A549 (cell line): ENCODE measurements around the gene MRPL20. TPM values are rescaled to one million over a fixed set of nuclear protein-coding genes. Genes with fewer than 3 reads are reported as not detected.
A peak's percentile ranks its signal among the peaks of the same experiment; 100 is the strongest.
"Not testable (repeated sequence)": the region's sequence is repeated elsewhere in the genome, so short reads cannot be mapped to it uniquely, and the experiment has no call there.

Experiments
- ATAC-seq, 2 experiments: fragments of 200-7000 bp in 1 of 2; fragments of >200 bp in 1 of 2; cut with Nextera tagmentation in 1 of 2; cut with Tn5 transposase in 1 of 2; 3 replicates each; pipeline versions ENCODE4 v1.8.0 to v1.9.1; 2018 to 2020; ENCODE audit warnings: mild to moderate bottlenecking in 1 of 2, moderate library complexity in 1 of 2
- CTCF ChIA-PET: fragments of 300-600 bp; sonication (Branson Sonifier 250); formaldehyde crosslinking; extraction: SDS; loops from one replicate; lab custom pipeline; 2021; ENCODE audit warnings: antibody characterized with exemption, inconsistent platforms; lab: Yijun Ruan, JAX
- POLR2A ChIA-PET: fragments of 350-600 bp; formaldehyde crosslinking; extraction: SDS; loops from one replicate; lab custom pipeline; 2021; ENCODE audit warnings: antibody characterized with exemption, inconsistent platforms; lab: Yijun Ruan, JAX
- DNase-seq, 2 experiments: peaks; one replicate each; pipeline versions ENCODE4 v3.0.0 to v3.0.0-alpha.2; 2011 to 2016; ENCODE audit warnings: low read depth in 1 of 2, low spot score in 1 of 2
- FAIRE-seq: peaks from 2 replicates; lab custom pipeline; 2011; peaks lifted over from hg19 to GRCh38; lab: Jason Lieb, UNC
- H3K27ac ChIP-seq, 2 experiments: fragments of >200 bp; sonication (Bioruptor Twin); formaldehyde crosslinking; 3 replicates each; pipeline ENCODE4 v1.5.1; 2016 to 2017
- H3K4me1 ChIP-seq: fragments of >200 bp; sonication (Bioruptor Twin); formaldehyde crosslinking; 3 replicates; pipeline ENCODE4 v1.6.1; 2016
- H3K4me2 ChIP-seq: fragments of >200 bp; sonication (Bioruptor Twin); formaldehyde crosslinking; 3 replicates; pipeline ENCODE4 v1.6.1; 2016
- H3K4me3 ChIP-seq: fragments of >200 bp; sonication (Bioruptor Twin); formaldehyde crosslinking; 3 replicates; pipeline ENCODE4 v1.5.1; 2016
- H3K9me3 ChIP-seq: fragments of >200 bp; sonication (Bioruptor Twin); formaldehyde crosslinking; 3 replicates; pipeline ENCODE4 v1.6.1; 2016
- CBX2 ChIP-seq: fragments of 200-600 bp; sonication (generic); IDR thresholded peaks from 2 replicates; pipeline ENCODE4 v1.6.1; 2016; ENCODE audit warnings: low read depth, mild to moderate bottlenecking, borderline replicate concordance
- CBX8 ChIP-seq: fragments of 200-600 bp; sonication (generic); IDR thresholded peaks from 2 replicates; pipeline ENCODE4 v1.6.1; 2016
- EHF ChIP-seq: fragments of 250-450 bp; sonication (Bioruptor Pico); IDR thresholded peaks from 2 replicates; pipeline ENCODE4 v1.5.0; 2020; ENCODE audit warnings: mild to moderate bottlenecking
- EP300 ChIP-seq, 2 experiments: fragments of >200 bp; sonication (Bioruptor Twin); formaldehyde crosslinking; IDR thresholded peaks; 2 replicates in 1 of 2; 3 replicates in 1 of 2; pipeline ENCODE4 v1.6.1; 2016 to 2017
- ESRRA ChIP-seq: fragments of 150-350 bp; IDR thresholded peaks from 2 replicates; pipeline ENCODE4 v1.6.1; 2014; ENCODE audit warnings: mild to moderate bottlenecking, low read length, borderline replicate concordance
- FOSL2 ChIP-seq, 2 experiments: fragments of 450-650 bp in 1 of 2; fragments of >200 bp in 1 of 2; sonication (Bioruptor Twin) in 1 of 2; formaldehyde crosslinking; IDR thresholded peaks; 2 replicates each; pipeline versions ENCODE4 v1.5.0 to v1.6.1; 2016 to 2020; ENCODE audit warnings: mild to moderate bottlenecking in 1 of 2, moderate library complexity in 1 of 2
- GATA3 ChIP-seq: IDR thresholded peaks from 2 replicates; pipeline ENCODE4 v1.6.1; 2012; ENCODE audit warnings: borderline replicate concordance
- JUN ChIP-seq, 2 experiments: fragments of >200 bp; sonication (Bioruptor Twin); formaldehyde crosslinking; IDR thresholded peaks; 2 replicates in 1 of 2; 3 replicates in 1 of 2; pipeline ENCODE4 v1.6.1; 2016 to 2017
- JUNB ChIP-seq: fragments of >200 bp; sonication (Bioruptor Twin); formaldehyde crosslinking; IDR thresholded peaks from 2 replicates; pipeline ENCODE4 v1.6.1; 2016
- NR3C1 ChIP-seq: fragments of >200 bp; sonication (Bioruptor Twin); formaldehyde crosslinking; IDR thresholded peaks from 3 replicates; pipeline ENCODE4 v1.6.1; 2017
- PHF8 ChIP-seq: fragments of 200-600 bp; sonication (generic); IDR thresholded peaks from 2 replicates; pipeline ENCODE4 v1.6.1; 2016; ENCODE audit warnings: low read depth, mild to moderate bottlenecking, antibody characterized with exemption, moderate library complexity, borderline replicate concordance
- RAD21 ChIP-seq, 2 experiments: fragments of >200 bp in 1 of 2; sonication (Bioruptor Twin) in 1 of 2; formaldehyde crosslinking in 1 of 2; IDR thresholded peaks in 1 of 2; conservative IDR thresholded peaks in 1 of 2; 2 replicates in 1 of 2; 3 replicates in 1 of 2; pipeline ENCODE4 v1.6.1; 2012 to 2018; ENCODE audit warnings: inconsistent platforms in 1 of 2
- RARB ChIP-seq: fragments of 250-450 bp; sonication (Bioruptor Pico); IDR thresholded peaks from 2 replicates; pipeline ENCODE4 v1.8.0; 2021; ENCODE audit warnings: mild to moderate bottlenecking, moderate library complexity
- RNF2 ChIP-seq: fragments of 200-600 bp; sonication (generic); IDR thresholded peaks from 2 replicates; pipeline ENCODE4 v1.6.1; 2016; ENCODE audit warnings: low read depth, mild to moderate bottlenecking, antibody characterized with exemption, moderate library complexity, borderline replicate concordance
- SREBF2 ChIP-seq: fragments of 450-650 bp; IDR thresholded peaks from 2 replicates; pipeline ENCODE4 v1.6.1; 2014; ENCODE audit warnings: mild to moderate bottlenecking, moderate library complexity
- TFCP2L1 ChIP-seq: fragments of 250-450 bp; sonication (Bioruptor Pico); IDR thresholded peaks from 2 replicates; pipeline ENCODE4 v1.5.0; 2021; ENCODE audit warnings: mild to moderate bottlenecking
- ZNF302 ChIP-seq: fragments of 250-450 bp; sonication (Bioruptor Pico); IDR thresholded peaks from 2 replicates; pipeline ENCODE4 v1.9.0; 2021; ENCODE audit warnings: inconsistent platforms, mild to moderate bottlenecking, moderate library complexity
- ZSCAN20 ChIP-seq: fragments of 250-450 bp; sonication (Bioruptor Pico); IDR thresholded peaks from 2 replicates; pipeline ENCODE4 v1.8.0; 2022; ENCODE audit warnings: mild to moderate bottlenecking, moderate library complexity
- WGBS: methylation state at CpG from one replicate; pipeline ENCODE4 v1.1.6; 2017; ENCODE audit errors: missing lambda C conversion rate; 5-methylcytosine and 5-hydroxymethylcytosine counted together
- polyA plus RNA-seq, 4 experiments: library from polyadenylated mRNA; depleted of rRNA in 3 of 4; stranded (reverse); fragments of >200 nt; fragmentation: RNase III in 1 of 4; extraction: RNeasy Plus Mini Kit Qiagen cat#74134 plus additional on column Dnase treatment in 1 of 4; gene quantifications; 2 replicates in 3 of 4; 3 replicates in 1 of 4; pipeline ENCODE4 v1.2.3, GENCODE V29; 2011 to 2017
- TF ChIP-seq, protein P1 (sequence below): fragments of 250-450 bp; sonication (Bioruptor Pico); IDR thresholded peaks from 2 replicates; pipeline ENCODE4 v1.5.0; 2020; ENCODE audit warnings: low read depth, mild to moderate bottlenecking, moderate library complexity
- TF ChIP-seq, protein P2 (sequence below): fragments of 450-650 bp; IDR thresholded peaks from 2 replicates; pipeline ENCODE4 v1.6.1; 2014; ENCODE audit warnings: antibody characterized with exemption

MRPL20 gene
- polyA plus RNA-seq, 2 of the 4 experiments (the other 2 are of a cell fraction) = 158 to 163 TPM

DNA sequence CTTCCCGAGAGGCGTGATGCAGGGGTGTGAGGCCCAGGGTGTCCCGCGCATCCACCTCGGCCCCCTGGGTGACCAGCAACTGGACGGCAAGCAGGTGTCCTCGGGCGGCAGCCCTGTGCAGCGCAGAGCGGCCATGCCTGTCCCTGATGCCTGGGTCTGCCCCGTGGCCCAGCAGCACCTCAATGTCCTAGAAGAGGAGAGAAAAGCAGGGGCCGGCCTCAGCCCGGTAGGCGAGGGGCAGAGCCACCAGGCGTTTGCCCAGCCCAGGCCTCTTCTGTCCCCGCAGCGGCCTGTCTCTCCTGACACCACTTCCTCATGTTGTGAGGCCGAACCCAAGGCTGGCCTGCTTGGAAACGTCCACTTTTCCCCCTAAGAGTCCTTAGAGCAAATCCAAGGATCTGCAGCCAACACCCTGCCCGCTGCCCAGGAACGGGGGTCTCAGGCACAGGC lies 12.3 kb upstream of the MRPL20 start:
- TF ChIP-seq RAD21 (conservative IDR thresholded peaks at IDR 0.05 in 1 of 2, IDR thresholded peaks at IDR 0.05 in 1 of 2) (no peak), FOSL2 (IDR thresholded peaks at IDR 0.05) (no peak), FOSL2 (CRISPR knock-in tag; IDR thresholded peaks at IDR 0.05) (no peak), TFCP2L1 (no peak), EHF (CRISPR knock-in tag) (no peak)
- WGBS = 94% methylated on average over 7 of the region's 21 CpGs
- H3K9me3 ChIP-seq = no peaks in the 10 kb centered on the region
- no peak overlapping the region for H3K4me3 ChIP-seq
- 0 out of 3 replicates have a peak, but pooled peaks cover 3% of the 10 kb centered on the region for H3K4me1 ChIP-seq
- ChIA-PET POLR2A (no interaction called here), CTCF (no interaction called here)
- FAIRE-seq = no peak
- no peak overlapping the region for H3K27ac ChIP-seq
- no peak for DNase-seq
- no peak overlapping the region for H3K4me2 ChIP-seq
- no peak; a peak in 1 of 6 replicates for ATAC-seq

DNA sequence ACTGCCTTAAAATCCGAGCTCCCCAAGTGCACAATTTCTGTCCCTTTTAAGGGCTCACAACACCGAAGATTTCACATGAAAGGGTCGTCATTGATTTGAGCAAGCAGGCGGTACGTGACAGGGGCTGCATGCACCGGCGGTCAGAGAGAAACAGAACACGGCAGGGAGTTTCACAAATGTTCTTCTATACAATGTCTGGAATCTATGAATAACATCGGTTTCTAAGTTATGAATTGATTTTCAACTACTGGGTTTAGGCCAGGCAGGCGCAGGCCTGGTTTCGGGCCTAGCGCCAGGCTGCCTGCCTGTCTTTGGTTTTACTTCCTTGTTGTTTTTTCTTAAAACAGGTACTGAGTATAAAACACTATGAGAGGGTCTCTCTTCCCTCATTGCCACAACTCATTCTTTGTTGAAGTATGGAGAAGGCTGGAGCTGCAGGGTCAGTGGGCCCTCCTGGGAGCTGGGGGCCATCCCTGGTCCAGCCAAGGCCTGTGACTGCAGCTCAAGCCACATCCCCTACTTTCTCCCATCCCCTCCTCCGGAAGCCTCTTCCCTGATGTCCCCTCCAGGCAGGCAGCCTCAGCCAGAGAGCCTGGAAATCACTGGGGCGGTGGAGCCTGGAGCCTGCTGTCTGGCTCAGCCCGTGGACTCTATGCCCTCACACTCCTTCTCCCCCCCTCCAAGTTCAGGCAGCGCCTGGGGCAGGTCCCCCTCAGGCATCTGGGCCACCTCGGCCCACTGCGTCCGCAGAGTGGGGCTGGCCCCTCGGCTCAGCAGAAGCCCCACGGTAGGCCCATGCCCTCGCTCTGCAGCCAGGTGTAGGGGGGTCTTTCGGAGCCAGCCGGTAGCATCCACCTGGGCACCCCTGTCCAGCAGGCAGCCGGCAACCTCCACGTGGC lies 11.6 kb upstream of the MRPL20 start:
- no peak overlapping the region for H3K4me2 ChIP-seq
- H3K9me3 ChIP-seq = no peaks in the 10 kb centered on the region
- H3K27ac ChIP-seq = no peak overlapping the region
- 0 out of 3 replicates have a peak, but pooled peaks cover 3% of the 10 kb centered on the region for H3K4me1 ChIP-seq
- ATAC-seq (peak; percentile 18 to 25; a peak in 2 of 6 replicates), DNase-seq (no peak), FAIRE-seq (no peak)
- H3K4me3 ChIP-seq = no peak overlapping the region
- CTCF ChIA-PET = no interaction called here
- TF ChIP-seq EP300 (IDR thresholded peaks at IDR 0.05) = no peak
- no peak for TF ChIP-seq ESRRA
- TF ChIP-seq JUNB = no peak
- no peak for TF ChIP-seq NR3C1
- no peak for TF ChIP-seq FOSL2 (IDR thresholded peaks at IDR 0.05)
- no peak for TF ChIP-seq FOSL2 (CRISPR knock-in tag; IDR thresholded peaks at IDR 0.05)
- TF ChIP-seq RAD21 (conservative IDR thresholded peaks at IDR 0.05 in 1 of 2, IDR thresholded peaks at IDR 0.05 in 1 of 2) = no peak
- TF ChIP-seq ZNF302 (CRISPR knock-in tag) = no peak
- POLR2A ChIA-PET = no interaction called here
- WGBS = 89% methylated on average over 15 of the region's 26 CpGs

DNA sequence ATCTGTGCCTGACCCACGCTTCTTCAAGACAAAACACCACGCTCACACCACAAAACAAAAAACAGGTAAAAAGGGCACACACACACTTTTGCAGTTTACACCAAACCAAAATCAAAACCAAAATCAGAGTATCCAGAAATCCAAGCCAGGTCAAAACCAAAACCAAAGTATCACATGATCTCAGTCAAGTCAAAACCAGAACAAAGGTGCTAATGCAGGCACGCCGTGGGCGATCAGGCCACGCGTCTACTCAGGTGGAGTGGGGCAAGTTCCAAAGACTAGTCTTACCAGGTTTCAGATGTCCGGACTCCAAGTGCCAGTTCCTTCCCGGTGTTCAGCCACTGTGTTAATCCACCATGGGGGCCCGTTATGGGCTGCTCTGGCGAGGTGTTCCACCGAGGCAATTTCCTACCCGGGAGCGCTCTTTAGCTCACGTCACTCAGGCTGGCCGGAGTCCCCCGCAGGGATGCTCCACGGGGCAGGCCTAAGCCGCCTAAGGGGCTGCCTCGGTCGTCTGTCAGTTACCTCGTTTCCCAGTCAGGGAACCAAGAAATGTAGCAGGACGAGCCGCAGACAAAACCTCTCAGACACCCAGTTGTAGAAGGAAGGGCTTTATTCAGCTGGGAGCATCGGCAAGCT lies 10.9 kb upstream of the MRPL20 start:
- ATAC-seq, H3K4me3 ChIP-seq, POLR2A ChIA-PET, H3K4me1 ChIP-seq, H3K9me3 ChIP-seq, CTCF ChIA-PET, DNase-seq, FAIRE-seq, H3K27ac ChIP-seq, H3K4me2 ChIP-seq: not testable (repeated sequence)
- 83% methylated on average over 25 of the region's 25 CpGs for WGBS

DNA sequence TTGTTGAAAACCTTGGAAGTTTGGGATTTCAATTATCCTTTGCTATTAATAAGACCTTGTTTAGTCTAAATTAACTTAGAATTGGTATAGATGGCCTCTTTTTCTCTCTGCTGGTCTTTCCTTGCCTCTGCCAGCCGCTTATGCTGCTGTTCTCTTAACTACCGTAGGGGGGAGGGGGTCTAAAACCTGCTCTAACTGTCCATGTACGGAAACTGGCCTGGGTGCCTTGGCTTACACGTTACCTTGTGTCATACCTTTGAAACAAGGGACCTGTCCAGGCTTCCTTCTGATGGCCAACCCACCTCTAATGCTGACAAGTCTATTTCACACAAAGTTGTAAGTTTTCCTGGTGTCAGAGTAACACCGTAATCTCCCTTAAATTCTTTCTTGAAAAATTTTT lies 10.3 kb upstream of the MRPL20 start:
- H3K27ac ChIP-seq, CTCF ChIA-PET, POLR2A ChIA-PET, H3K4me3 ChIP-seq, H3K9me3 ChIP-seq, ATAC-seq, DNase-seq, FAIRE-seq, H3K4me1 ChIP-seq, H3K4me2 ChIP-seq: not testable (repeated sequence)
- WGBS = 80% methylated on average over 5 of the region's 5 CpGs

DNA sequence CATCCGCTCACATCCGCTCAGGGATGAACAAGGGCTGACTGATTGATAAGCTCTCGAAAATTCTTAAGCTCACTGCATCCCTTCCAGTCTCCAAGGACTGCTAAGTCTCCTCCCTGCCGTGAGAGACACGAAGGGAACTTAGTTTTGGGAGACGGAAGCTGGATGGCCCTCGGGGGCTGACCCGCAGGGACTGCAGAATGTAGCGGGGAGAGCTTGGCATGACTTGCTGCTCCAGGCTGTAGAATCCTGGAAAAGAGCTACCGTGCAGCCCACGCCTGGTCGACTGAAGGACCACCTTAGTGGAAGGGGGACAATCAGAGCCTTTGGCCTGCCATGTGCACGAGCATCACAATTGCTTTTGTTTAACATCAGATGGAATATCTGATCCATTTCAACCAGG lies 8.7 kb upstream of the MRPL20 start:
- H3K4me1 ChIP-seq = no peaks in the 10 kb centered on the region
- DNase-seq = no peak
- 76% methylated on average over 12 of the region's 13 CpGs for WGBS
- ChIA-PET POLR2A (no interaction called here), CTCF (interaction anchor here (1.0 to 2.8 kb wide), 5 partner anchors 9 to 89 kb away, joined by 4 to 11 read pairs (median 6); no protein-coding TSS in a partner anchor)
- no peak overlapping the region for H3K27ac ChIP-seq
- no peaks in the 10 kb centered on the region for H3K9me3 ChIP-seq
- no peak overlapping the region for H3K4me3 ChIP-seq
- H3K4me2 ChIP-seq = no peak overlapping the region
- FAIRE-seq = no peak
- no peak for ATAC-seq
- no peak for TF ChIP-seq ZSCAN20 (CRISPR knock-in tag)
- TF ChIP-seq SREBF2 = no peak
- no peak for TF ChIP-seq RARB (CRISPR knock-in tag)
- no peak for TF ChIP-seq JUN (IDR thresholded peaks at IDR 0.05)
- TF ChIP-seq, protein P1, sequence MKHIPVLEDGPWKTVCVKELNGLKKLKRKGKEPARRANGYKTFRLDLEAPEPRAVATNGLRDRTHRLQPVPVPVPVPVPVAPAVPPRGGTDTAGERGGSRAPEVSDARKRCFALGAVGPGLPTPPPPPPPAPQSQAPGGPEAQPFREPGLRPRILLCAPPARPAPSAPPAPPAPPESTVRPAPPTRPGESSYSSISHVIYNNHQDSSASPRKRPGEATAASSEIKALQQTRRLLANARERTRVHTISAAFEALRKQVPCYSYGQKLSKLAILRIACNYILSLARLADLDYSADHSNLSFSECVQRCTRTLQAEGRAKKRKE (CRISPR knock-in tag) = no peak
- TF ChIP-seq NR3C1 = no peak
- no peak for TF ChIP-seq CBX2
- no peak for TF ChIP-seq JUNB
- no peak for TF ChIP-seq RAD21 (conservative IDR thresholded peaks at IDR 0.05 in 1 of 2, IDR thresholded peaks at IDR 0.05 in 1 of 2)
- no peak for TF ChIP-seq ZNF302 (CRISPR knock-in tag)
- TF ChIP-seq, protein P2, sequence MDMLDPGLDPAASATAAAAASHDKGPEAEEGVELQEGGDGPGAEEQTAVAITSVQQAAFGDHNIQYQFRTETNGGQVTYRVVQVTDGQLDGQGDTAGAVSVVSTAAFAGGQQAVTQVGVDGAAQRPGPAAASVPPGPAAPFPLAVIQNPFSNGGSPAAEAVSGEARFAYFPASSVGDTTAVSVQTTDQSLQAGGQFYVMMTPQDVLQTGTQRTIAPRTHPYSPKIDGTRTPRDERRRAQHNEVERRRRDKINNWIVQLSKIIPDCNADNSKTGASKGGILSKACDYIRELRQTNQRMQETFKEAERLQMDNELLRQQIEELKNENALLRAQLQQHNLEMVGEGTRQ = no peak
- no peak for TF ChIP-seq CBX8
- no peak for TF ChIP-seq GATA3
- no peak for TF ChIP-seq RNF2
- TF ChIP-seq EHF (CRISPR knock-in tag) = no peak
- TF ChIP-seq PHF8 = no peak
- no peak for TF ChIP-seq TFCP2L1
